Neural progenitor cell (in vitro differentiated cells): Measurements from ENCODE around the gene B9D1.

Experiments used
- EZH2 ChIP-seq: fragments of 200-600 bp; sonication (generic); IDR thresholded peaks from 2 replicates; pipeline ENCODE4 v1.6.1; 2017; ENCODE audit warnings: antibody characterized with exemption, mild to moderate bottlenecking, moderate library complexity
- TF ChIP-seq, protein P1 (sequence below): fragments of 200-600 bp; sonication (generic); IDR thresholded peaks from 2 replicates; pipeline ENCODE4 v1.5.1; 2017; ENCODE audit warnings: antibody characterized with exemption, mild to moderate bottlenecking

- TF ChIP-seq, protein P1, sequence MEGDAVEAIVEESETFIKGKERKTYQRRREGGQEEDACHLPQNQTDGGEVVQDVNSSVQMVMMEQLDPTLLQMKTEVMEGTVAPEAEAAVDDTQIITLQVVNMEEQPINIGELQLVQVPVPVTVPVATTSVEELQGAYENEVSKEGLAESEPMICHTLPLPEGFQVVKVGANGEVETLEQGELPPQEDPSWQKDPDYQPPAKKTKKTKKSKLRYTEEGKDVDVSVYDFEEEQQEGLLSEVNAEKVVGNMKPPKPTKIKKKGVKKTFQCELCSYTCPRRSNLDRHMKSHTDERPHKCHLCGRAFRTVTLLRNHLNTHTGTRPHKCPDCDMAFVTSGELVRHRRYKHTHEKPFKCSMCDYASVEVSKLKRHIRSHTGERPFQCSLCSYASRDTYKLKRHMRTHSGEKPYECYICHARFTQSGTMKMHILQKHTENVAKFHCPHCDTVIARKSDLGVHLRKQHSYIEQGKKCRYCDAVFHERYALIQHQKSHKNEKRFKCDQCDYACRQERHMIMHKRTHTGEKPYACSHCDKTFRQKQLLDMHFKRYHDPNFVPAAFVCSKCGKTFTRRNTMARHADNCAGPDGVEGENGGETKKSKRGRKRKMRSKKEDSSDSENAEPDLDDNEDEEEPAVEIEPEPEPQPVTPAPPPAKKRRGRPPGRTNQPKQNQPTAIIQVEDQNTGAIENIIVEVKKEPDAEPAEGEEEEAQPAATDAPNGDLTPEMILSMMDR = no peak
- TF ChIP-seq EZH2 = no peak
Observed at GRCh38 chr17:19376811-19377210, 14.3 kb upstream of the B9D1 start.
